ELR (cell line): ENCODE data around the gene HLA-DMA.
A peak's percentile ranks its signal among the peaks of the same experiment; 100 is the strongest.

Experiments used
- DNase-seq: peaks from one replicate; pipeline ENCODE4 v3.0.0-alpha.2; 2015; ENCODE audit warnings: low read depth

Gene HLA-DMA

DNA sequence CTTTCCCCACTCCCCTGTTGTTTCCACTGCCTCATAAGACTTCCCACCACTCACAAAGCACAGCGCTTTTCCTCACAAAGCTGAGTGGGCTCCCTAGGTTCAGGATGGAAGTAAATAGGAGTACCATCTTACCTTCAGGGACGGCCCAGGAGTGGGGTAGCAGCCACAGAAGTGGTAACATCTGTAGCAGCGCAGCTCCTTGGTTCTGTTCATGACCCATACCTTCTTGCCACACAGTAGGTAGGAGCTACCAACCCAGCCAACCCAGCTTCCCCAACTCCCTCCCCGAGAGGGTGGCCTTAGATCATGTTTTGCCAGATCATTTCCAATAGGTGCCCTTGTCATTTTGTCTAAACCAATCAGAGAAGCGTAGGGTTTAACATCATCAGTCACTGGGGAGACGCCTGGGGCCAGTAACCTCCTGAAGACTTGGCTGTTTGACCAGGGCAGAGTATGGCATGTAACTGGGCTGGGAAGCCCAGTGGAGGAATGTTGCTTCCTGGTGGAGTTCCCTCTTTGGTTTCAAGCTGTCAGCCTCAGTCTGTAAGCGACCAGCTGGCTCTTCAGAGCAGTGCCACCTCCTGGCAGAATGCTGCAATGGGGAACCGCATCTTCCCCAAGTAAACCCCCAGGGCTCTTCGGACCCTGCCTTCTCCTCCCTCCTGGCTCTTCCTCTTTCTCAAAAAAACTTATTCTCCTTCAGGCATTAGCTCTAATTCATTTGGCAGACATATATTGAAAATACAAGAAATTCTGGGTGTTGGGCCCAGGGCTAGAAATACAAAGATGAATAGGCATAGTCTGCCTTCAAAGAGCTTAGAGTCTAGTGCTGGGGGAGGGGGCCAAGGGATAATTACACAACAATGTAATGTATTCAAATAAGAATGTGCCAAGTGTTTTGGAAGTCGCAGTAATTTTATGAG is at the start of gene HLA-DMA:
TSS of gene HLA-DMA (minus strand) at position 281 of the 923 bp plus-strand sequence. CDS start at position 220, 61 bp downstream.
- peak; percentile 89 for DNase-seq

DNA sequence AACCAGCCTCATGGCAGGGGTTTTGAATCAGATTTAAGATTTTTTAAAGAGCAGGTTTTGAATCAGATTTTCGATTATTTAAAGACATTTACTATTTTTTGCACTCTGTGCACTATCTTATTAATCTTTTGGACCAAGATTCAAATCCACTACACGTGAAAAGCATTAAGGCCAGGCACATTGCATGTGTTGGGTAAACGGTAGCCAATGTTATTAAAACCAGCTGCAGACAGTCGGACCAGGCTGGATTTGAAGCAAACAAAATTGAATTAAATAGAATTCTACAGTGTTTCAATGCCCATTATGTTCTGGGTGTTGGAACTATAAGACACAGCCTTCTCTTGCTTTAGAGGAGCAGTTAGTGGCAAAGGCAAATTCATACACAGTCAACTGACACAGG is 48.8 kb upstream of the HLA-DMA start:
- DNase-seq: no peak

DNA sequence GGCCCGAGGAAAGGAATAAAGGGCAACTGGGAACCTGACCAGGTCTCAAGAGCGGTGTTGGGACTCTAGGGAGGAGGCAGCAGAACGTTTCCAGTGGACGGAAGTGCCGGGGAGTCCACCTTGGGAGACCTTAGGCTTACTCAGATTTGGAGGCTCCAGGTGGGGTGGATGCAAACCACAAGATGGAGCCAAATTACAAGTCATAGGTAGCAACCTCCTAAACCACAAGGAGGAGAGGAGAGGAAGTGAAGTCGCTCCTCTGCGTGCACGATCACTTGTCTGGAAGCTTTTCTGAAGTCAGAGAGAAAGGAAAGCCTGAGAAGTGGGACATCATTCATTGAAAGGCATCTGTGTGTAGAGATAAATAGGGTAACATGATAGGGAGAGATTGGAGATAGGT is 47.2 kb upstream of the HLA-DMA start:
- peak; percentile 32 for DNase-seq

DNA sequence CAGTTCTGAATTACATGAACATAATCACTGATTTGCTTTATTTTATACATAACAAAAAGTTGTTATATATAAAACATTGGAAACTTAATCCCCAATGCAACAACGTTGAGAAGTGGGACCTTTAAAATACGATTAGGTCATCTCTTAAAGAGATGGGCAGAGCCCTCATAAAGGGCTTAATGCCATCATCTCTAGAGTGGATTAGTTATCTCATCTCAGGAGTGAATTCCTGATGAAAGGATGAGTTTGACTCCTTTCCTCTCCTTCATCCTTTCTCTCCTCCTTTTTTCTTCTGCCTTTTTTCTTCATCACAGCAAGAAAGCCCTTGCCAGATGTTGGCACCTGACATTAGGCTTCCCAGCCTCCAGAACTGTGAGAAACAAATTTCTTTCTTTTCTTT is 42.6 kb upstream of the HLA-DMA start:
- no peak for DNase-seq

DNA sequence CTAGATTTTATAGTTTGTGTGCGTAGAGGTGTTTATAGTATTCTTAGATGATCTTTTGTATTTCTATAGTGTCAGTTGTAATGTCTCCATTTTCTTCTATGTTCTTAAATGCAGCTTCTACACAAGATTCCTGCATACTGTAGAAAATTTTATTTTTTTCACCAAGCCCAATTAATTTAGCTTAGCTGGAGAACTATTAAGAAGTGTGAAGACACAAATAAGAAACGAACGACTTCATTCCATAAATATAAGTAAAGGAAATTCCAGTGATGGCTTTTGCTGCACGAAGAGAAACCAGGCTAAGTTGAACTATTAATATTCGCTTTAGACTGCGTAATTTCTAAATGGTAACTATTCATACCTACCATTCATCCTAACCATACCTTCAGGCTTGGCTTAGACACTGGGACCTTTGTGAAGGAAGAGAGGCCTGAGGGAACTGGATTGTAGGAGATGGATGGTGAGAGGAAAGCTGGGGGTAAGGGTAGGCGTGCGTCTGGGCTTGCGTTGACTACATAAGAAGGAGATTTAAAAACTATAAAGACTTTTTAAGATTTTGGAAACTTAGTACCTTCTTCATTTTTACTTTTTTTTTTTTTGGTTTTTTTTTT is 40.6 kb upstream of the HLA-DMA start:
- no peak for DNase-seq

DNA sequence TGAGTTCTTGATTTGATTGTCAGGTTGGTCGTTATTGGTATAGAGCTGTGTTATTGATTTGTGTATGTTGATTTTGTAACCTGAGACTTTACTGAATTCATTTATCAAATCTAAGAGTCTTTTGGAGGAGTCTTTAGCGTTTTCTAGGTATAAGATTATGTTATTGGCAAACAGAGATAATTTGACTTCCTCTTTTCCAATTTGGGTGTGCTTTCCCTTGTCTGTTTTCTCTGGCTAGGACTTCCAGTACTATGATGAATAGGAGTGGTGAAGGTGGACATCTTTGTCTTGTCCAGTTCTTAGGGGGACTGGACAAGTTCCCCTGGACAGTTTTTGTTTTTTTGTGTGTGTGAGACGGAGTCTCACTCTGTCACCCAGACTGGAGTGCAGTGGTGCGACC is 39.1 kb upstream of the HLA-DMA start:
- DNase-seq: no peak

DNA sequence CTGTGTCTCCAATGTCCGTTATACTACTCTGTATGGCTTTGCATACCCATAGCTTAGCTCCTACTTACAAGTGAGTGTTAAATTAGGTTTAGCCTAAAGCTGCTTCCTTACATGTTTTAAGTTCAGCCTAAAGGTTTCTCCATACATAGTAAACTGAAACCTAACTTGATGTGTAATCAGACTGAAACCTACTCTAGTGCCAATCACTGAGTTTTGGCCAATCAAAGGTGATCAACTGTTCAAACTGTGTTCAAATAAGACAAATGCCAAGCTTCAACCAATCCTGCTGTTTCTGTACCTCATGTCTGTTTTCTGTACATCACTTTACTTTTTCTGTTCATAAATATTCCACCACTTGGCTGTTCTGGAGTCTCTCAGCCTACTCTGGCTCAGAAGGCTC is 36.5 kb upstream of the HLA-DMA start:
- DNase-seq: no peak

DNA sequence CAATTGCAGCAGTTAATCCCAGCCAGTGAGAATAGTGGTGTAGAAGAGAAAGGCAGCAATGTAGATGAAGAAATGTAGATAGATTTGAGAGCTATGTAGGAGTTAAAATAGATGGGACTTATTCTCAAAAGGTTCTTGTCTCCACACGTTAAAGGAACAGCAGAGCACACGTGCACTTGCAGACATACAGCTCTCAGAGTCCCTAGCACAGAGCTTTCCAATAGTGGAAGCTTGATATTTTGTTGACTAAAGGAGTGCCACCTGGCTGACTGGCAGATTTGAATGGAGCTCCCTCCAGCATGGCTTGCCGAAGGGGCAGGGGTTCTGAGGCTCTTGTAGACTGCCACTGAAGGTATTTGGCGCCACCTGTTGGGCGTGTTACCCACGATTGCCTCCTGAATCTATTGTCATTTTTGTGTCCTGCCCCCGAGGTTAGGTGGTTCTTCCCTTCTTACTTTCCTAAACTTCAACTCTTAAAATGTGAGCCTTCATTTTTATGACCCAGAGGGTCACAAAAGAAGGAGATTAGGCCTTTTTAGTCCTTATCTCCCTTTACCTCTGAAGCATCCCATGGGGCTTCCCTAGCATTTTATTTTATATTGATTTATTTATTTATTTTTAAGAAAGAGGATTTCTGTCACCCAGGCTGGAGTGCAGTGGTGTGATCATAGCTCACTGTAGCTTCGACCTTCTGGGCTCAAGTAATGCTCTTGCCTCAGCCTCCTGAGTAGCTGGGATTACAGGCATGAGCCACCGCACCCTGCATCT is 31.9 kb upstream of the HLA-DMA start:
- DNase-seq: peak; percentile 87

DNA sequence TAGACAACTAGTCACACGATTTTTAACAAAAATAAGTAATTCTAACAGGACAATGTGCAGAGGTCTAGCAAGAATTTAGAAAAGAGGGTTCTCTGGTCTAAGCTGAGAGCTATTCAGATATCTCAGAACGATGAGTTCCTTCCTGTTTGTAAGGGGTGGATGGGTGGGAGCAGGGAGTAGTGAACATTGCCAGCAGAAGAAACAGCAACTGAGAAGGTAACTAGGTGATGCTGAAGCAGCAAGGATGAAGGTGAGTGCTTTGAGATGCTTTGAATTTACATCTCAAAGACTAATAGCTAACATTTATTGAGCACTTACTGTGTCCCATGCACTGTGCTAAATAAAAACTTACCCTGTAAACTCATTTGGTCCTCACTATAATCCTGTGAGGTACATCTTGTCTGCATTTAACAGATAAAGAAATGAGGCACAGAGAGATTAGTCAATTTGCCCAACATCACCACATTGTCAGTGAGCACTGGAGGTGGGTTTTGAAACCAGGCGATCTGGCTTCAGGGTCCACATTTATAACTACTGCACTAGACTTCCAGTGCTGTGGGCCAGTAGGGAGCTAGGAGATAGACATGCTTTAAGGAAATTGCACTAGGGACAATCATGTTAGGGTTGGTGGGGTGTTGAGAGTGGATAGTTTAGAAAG is 31.2 kb upstream of the HLA-DMA start:
- DNase-seq: no peak

DNA sequence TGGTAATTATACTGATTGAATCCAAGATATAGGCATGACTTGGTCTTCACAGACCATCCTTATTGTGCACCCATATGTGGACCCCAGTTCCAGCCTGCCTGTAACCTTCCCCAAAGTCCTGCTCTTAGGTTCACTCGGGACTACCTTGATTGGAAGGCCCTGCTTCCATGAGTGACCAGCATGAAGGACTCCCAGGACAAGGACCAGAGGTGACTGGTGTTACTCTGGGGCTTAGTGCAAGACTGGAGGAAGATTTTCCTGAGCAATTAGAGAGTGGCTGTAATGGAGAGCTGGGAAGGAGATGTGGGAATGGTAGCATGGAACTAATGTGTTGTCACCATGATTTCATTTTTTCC is 30.6 kb upstream of the HLA-DMA start:
- no peak for DNase-seq

DNA sequence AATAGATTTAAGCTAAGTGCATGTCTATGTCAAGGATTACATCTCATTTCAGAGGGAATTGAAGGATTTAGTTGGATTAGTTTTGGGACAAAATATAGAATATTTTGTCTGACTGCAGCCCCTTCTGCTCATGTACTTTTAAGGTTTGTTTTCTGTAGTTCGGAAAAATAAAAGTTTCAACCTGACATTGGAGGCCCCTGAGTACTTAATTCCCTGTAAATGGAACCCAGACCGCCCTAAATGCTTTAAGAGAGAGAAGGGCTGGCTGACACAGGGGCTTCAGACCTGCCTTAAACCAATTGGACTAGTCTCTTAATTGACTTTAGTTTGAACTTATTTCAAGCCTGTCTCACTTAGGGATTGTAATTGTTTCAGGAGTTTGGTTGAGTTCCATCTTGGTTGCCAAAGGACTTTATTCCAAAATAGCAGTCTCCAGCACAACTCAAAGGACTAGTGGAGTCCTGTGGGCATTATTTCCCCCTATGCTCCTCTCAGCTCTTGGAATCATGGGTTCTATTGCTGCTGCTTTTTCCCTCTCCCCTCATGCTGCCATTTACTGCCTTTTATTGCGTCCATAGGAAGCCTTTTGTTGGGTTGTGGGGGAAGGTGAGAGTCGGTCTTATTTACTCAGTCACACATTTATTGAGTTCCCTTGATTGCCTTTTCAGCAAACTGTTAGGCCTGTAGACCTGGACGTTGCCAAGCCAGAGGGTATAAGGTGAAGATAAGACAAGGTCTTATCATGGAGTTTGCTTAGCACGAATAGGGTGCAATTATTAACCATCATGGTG is 30.0 kb upstream of the HLA-DMA start:
- no peak for DNase-seq

DNA sequence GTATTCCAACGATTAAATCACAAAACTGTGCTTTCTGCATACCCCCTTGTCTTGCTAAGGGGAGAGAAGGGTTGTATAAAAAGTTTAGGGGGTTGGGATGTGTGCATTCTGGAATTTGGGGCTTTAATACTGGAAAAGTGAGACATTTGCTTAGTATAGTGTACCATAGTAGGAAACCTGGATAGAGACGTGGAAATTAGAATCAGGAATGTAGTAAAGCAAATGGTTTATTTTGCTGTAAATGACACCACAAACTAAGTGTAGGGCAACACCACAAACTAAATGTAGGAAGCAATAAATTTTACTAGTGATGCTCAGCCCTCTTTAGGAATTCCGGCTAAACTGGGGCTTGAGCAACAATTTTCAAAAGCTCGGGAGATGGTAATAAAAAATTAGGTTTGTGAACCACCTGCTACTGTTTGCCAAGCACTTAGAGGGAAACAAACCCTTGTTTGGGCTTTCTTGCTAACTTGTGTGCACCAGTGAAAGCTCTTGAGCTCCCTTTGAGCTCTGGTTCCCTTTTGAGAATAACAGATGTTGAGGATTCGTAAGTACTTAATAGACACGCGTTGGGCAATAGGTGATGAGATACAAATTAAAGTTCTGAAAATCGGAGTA is 29.3 kb upstream of the HLA-DMA start:
- peak; percentile 36 for DNase-seq

DNA sequence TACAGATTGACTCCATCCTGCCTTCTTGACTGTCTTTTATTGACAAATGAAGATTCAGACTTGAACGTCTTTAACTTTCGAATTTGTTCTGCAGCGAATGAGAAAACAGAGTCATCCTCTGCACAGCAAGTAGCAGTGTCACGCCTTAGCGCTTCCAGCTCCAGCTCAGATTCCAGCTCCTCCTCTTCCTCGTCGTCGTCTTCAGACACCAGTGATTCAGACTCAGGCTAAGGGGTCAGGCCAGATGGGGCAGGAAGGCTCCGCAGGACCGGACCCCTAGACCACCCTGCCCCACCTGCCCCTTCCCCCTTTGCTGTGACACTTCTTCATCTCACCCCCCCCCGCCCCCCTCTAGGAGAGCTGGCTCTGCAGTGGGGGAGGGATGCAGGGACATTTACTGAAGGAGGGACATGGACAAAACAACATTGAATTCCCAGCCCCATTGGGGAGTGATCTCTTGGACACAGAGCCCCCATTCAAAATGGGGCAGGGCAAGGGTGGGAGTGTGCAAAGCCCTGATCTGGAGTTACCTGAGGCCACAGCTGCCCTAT is 27.7 kb upstream of the HLA-DMA start:
- no peak for DNase-seq

DNA sequence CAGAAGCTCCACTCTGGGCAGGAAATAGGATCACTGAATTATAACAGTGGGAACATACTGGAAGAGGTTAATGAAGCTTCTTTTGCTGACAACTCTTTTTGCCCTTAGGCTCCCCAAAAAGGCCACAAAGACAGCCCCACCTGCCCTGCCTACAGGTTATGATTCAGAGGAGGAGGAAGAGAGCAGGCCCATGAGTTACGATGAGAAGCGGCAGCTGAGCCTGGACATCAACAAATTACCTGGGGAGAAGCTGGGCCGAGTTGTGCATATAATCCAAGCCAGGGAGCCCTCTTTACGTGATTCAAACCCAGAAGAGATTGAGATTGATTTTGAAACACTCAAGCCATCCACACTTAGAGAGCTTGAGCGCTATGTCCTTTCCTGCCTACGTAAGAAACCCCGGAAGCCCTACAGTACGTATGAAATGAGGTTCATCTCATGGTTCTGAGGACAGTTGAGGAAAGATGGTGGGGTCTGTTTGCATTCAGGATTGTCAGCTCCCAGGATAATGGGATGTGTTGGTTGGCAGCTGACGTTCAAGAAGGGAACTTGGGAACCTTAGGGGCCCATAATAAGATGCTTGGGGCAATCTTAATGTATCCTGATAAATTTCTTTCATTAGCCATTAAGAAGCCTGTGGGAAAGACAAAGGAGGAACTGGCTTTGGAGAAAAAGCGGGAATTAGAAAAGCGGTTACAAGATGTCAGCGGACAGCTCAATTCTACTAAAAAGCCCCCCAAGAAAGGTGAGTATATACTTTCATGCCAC is 27.0 kb upstream of the HLA-DMA start:
- no peak for DNase-seq

DNA sequence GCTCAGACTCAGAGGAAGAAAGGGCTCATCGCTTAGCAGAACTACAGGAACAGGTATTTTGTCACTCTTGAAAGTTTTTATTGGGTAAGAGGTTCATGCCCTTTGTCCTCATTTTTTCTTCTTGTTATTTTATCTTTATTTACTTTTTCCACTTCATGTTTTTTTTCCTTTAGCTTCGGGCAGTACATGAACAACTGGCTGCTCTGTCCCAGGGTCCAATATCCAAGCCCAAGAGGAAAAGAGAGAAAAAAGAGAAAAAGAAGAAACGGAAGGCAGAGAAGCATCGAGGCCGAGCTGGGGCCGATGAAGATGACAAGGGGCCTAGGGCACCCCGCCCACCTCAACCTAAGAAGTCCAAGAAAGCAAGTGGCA is 25.0 kb upstream of the HLA-DMA start:
- DNase-seq: no peak

DNA sequence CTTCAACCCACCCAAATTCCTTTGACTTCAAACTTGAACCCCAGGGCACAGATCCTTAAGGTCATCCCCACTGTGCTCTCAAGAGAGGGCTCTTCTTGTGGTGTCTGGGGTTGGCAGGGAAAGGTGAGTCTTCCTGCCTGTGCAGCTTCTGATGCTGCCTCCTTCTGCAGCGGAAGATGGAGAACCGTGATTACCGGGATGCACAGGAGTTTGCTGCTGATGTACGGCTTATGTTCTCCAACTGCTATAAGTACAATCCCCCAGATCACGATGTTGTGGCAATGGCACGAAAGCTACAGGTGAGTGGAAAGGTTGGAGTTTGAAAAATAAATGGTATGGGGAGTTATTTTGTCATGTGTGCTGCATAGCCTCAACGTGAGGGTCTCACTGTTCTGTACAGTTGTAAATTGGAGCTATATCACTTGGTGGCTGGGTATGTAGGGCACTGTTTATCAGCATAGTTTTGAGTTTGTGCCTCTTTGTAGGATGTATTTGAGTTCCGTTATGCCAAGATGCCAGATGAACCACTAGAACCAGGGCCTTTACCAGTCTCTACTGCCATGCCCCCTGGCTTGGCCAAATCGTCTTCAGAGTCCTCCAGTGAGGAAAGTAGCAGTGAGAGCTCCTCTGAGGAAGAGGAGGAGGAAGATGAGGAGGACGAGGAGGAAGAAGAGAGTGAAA is 24.5 kb upstream of the HLA-DMA start:
- no peak for DNase-seq

DNA sequence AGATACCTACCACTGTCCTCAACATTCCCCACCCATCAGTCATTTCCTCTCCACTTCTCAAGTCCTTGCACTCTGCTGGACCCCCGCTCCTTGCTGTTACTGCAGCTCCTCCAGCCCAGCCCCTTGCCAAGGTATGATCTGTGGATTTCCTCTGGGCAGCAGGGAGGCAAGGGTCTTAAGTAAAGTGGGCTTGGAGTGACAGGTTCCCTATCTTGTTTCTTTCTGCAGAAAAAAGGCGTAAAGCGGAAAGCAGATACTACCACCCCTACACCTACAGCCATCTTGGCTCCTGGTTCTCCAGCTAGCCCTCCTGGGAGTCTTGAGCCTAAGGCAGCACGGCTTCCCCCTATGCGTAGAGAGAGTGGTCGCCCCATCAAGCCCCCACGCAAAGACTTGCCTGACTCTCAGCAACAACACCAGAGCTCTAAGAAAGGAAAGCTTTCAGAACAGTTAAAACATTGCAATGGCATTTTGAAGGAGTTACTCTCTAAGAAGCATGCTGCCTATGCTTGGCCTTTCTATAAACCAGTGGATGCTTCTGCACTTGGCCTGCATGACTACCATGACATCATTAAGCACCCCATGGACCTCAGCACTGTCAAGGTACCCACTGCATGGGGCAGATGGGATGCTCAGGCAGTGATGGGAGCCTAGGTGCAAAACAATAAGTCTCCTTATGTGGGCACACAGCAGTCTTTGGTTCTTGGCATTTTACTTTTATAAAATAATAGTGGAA is 23.6 kb upstream of the HLA-DMA start:
- DNase-seq: no peak

DNA sequence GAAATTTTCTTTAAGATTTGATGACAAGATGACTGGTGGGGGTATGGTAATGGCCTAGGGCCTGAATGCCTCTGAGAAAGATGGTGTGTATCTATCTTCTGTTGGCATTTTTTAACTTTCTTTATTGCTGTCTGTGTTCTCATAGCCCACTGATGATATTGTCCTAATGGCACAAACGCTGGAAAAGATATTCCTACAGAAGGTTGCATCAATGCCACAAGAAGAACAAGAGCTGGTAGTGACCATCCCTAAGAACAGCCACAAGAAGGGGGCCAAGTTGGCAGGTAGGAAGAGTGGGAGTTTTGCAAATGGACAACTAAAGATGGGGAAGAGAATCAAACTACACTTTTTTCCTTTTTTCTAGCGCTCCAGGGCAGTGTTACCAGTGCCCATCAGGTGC is 23.0 kb upstream of the HLA-DMA start:
- no peak for DNase-seq
